H1 (cell line): ENCODE data around the gene ECD.

Experiments
- CREB1 ChIP-seq: IDR thresholded peaks from 2 replicates; pipeline ENCODE4 v1.6.1; 2012; ENCODE audit warnings: inconsistent platforms
- CTCF ChIP-seq, 3 experiments: IDR thresholded peaks; 1 replicate in 2 of 3; 2 replicates in 1 of 3; pipeline versions ENCODE4 v1.5.1 to v1.6.1; 2011; ENCODE audit warnings: low read length in 3 of 3, mild to moderate bottlenecking in 3 of 3, inconsistent platforms in 2 of 3, low read depth in 1 of 3, moderate library complexity in 1 of 3; ENCODE audit not compliant: insufficient read depth in 1 of 3; ENCODE audit errors: control extremely low read depth in 1 of 3
- EP300 ChIP-seq, 2 experiments: IDR thresholded peaks; 1 replicate in 1 of 2; 2 replicates in 1 of 2; pipeline ENCODE4 v1.6.1; 2011 to 2012; ENCODE audit warnings: low read depth in 2 of 2, low read length in 2 of 2, mild to moderate bottlenecking in 2 of 2, borderline replicate concordance in 1 of 2, inconsistent platforms in 1 of 2, moderate library complexity in 1 of 2
- RAD21 ChIP-seq, 2 experiments: IDR thresholded peaks in 1 of 2; conservative IDR thresholded peaks in 1 of 2; 2 replicates each; pipeline ENCODE4 v1.6.1; 2011; ENCODE audit warnings: low read depth in 2 of 2, low read length in 2 of 2, improper control_type of control experiment in 1 of 2, inconsistent platforms in 1 of 2, mild to moderate bottlenecking in 1 of 2, moderate library complexity in 1 of 2
- RXRA ChIP-seq: IDR thresholded peaks from 2 replicates; pipeline ENCODE4 v1.6.1; 2011; ENCODE audit warnings: low read depth, mild to moderate bottlenecking, low read length, moderate library complexity; ENCODE audit not compliant: insufficient read depth
- SIN3A ChIP-seq, 2 experiments: IDR thresholded peaks in 1 of 2; conservative IDR thresholded peaks in 1 of 2; 2 replicates each; pipeline ENCODE4 v1.6.1; 2011 to 2012; ENCODE audit warnings: low read length in 2 of 2, improper control_type of control experiment in 1 of 2, low read depth in 1 of 2, mild to moderate bottlenecking in 1 of 2
- SP1 ChIP-seq: IDR thresholded peaks from 2 replicates; pipeline ENCODE4 v1.6.1; 2011; ENCODE audit warnings: low read depth, low read length

GRCh38 chr10:73169320-73169719 is 1.5 kb upstream of the ECD start:
- TF ChIP-seq SP1 (no peak), CTCF (IDR thresholded peaks at IDR 0.05; ENCODE audit: control extremely low read depth in 1 of 3, insufficient read depth in 1 of 3, low read depth in 1 of 3, low read length in 3 of 3) (no peak), CREB1 (no peak), SIN3A (conservative IDR thresholded peaks at IDR 0.05 in 1 of 2, IDR thresholded peaks at IDR 0.05 in 1 of 2; ENCODE audit: low read depth in 1 of 2, low read length in 2 of 2) (no peak), RAD21 (IDR thresholded peaks at IDR 0.05 in 1 of 2, conservative IDR thresholded peaks at IDR 0.05 in 1 of 2; ENCODE audit: low read depth in 2 of 2, low read length in 2 of 2) (no peak), RXRA (no peak), EP300 (IDR thresholded peaks at IDR 0.05; ENCODE audit: borderline replicate concordance in 1 of 2, low read depth in 2 of 2, low read length in 2 of 2) (no peak)
